K562 (cell line): ENCODE results near the gene CSE1L. TPM values are rescaled to one million over a fixed set of nuclear protein-coding genes. Genes with fewer than 3 reads are reported as not detected.

Experiments
- ATAC-seq: fragments of 200-7000 bp; cut with Tn5 transposase; 3 replicates; pipeline ENCODE4 v1.9.1; 2020; ENCODE audit warnings: moderate library complexity
- BruUV-seq: library from RNA; stranded (reverse); fragments of 400-500 nt; replicated peaks from 2 replicates; lab custom pipeline; 2021; lab: Mats Ljungman, UMichigan
- CTCF ChIA-PET: fragments of 300-600 bp; formaldehyde crosslinking; extraction: SDS; loops from one replicate; lab custom pipeline; 2021; ENCODE audit warnings: low intra/inter-chr PET ratio; lab: Yijun Ruan, JAX
- POLR2A ChIA-PET: fragments of 300-600, 350-650 bp; sonication (Branson Sonifier 250); formaldehyde crosslinking; extraction: SDS; loops from one replicate; lab custom pipeline; 2021; ENCODE audit warnings: antibody characterized with exemption, inconsistent platforms; lab: Yijun Ruan, JAX
- DNase-seq, 4 experiments: peaks; one replicate each; pipeline versions ENCODE4 v3.0.0 to v3.0.0-alpha.2; 2011 to 2018; ENCODE audit warnings: low spot score in 3 of 4, mixed read lengths in 3 of 4; ENCODE audit errors: extremely low read depth in 1 of 4
- FAIRE-seq: peaks from 2 replicates; lab custom pipeline; 2011; peaks lifted over from hg19 to GRCh38; lab: Jason Lieb, UNC
- H2AFZ ChIP-seq: 2 replicates; pipeline ENCODE4 v1.6.0; 2011; ENCODE audit warnings: low read depth, low read length, control low read depth, inconsistent platforms
- H3K27ac ChIP-seq: fragments of 200-600 bp; 3 replicates; pipeline ENCODE4 v1.8.0; 2011; ENCODE audit warnings: low read depth, mild to moderate bottlenecking, control low read depth, inconsistent platforms, low read length, moderate library complexity, mixed read lengths; ENCODE audit errors: extremely low read depth
- H3K27me3 ChIP-seq, 2 experiments: fragments of 300-600 bp in 1 of 2; 2 replicates in 1 of 2; 3 replicates in 1 of 2; pipeline versions ENCODE4 v1.6.0 to v1.8.0; 2011; ENCODE audit warnings: inconsistent platforms in 2 of 2, low read length in 2 of 2, mild to moderate bottlenecking in 1 of 2, mixed read lengths in 1 of 2, moderate library complexity in 1 of 2; ENCODE audit not compliant: control insufficient read depth in 2 of 2, insufficient read depth in 2 of 2
- H3K36me3 ChIP-seq: fragments of 300-600 bp; 3 replicates; pipeline ENCODE4 v1.8.0; 2011; ENCODE audit warnings: mild to moderate bottlenecking, low read length, inconsistent platforms; ENCODE audit not compliant: control insufficient read depth, insufficient read depth
- H3K4me1 ChIP-seq, 2 experiments: fragments of 200-600 bp in 1 of 2; replicated peaks in 1 of 2; 2 replicates in 1 of 2; 3 replicates in 1 of 2; pipeline versions ENCODE4 v1.5.1 to v1.8.0; 2011; ENCODE audit warnings: inconsistent platforms in 2 of 2, low read length in 2 of 2, mild to moderate bottlenecking in 1 of 2, mixed read lengths in 1 of 2, moderate library complexity in 1 of 2; ENCODE audit not compliant: control insufficient read depth in 2 of 2, insufficient read depth in 2 of 2
- H3K4me2 ChIP-seq: 2 replicates; pipeline ENCODE4 v1.6.1; 2011; ENCODE audit warnings: low read length, control low read depth, inconsistent platforms, mixed read lengths; ENCODE audit not compliant: insufficient read depth
- H3K4me3 ChIP-seq: fragments of 200-600 bp; sonication (generic), shearing (Covaris generic); 2 replicates; pipeline ENCODE4 v1.5.1; 2016; ENCODE audit warnings: control low read depth, inconsistent platforms
- H3K79me2 ChIP-seq: fragments of 200-600 bp; 3 replicates; pipeline ENCODE4 v1.8.0; 2011; ENCODE audit warnings: low read length, inconsistent platforms; ENCODE audit not compliant: control insufficient read depth, insufficient read depth
- H3K9ac ChIP-seq, 2 experiments: 2 replicates each; pipeline versions ENCODE4 v1.6.0 to v1.6.1; 2011; ENCODE audit warnings: low read depth in 2 of 2, low read length in 2 of 2, control low read depth in 1 of 2, inconsistent platforms in 1 of 2, mild to moderate bottlenecking in 1 of 2, mixed read lengths in 1 of 2; ENCODE audit not compliant: insufficient read depth in 1 of 2
- H3K9me1 ChIP-seq: one replicate; pipeline ENCODE4 v1.6.0; 2011; ENCODE audit warnings: inconsistent platforms, mild to moderate bottlenecking, low read length, moderate library complexity; ENCODE audit not compliant: control insufficient read depth, insufficient read depth
- H3K9me3 ChIP-seq: replicated peaks from 2 replicates; pipeline ENCODE4 v1.5.1; 2011; ENCODE audit warnings: low read depth, low read length, inconsistent platforms; ENCODE audit not compliant: control insufficient read depth, insufficient read depth
- H4K20me1 ChIP-seq: replicated peaks from 2 replicates; pipeline ENCODE4 v1.6.1; 2011; ENCODE audit warnings: low read length, inconsistent platforms, mixed read lengths; ENCODE audit not compliant: control insufficient read depth, insufficient read depth
- FUS ChIP-seq: fragments of 200-400 bp; formaldehyde crosslinking; optimal IDR thresholded peaks from 2 replicates; pipeline ENCODE3; 2017; ENCODE audit warnings: low read depth, low read length
- HNRNPH1 ChIP-seq: fragments of 200-400 bp; formaldehyde crosslinking; optimal IDR thresholded peaks from 2 replicates; pipeline ENCODE3; 2017; ENCODE audit warnings: low read depth, mild to moderate bottlenecking, low read length, moderate library complexity
- POLR2A ChIP-seq: fragments of 450-650 bp; conservative IDR thresholded peaks from 2 replicates; pipeline ENCODE4 v1.6.1; 2016
- PRDM10 ChIP-seq: fragments of 450-650 bp; IDR thresholded peaks from 2 replicates; pipeline ENCODE4 v1.6.1; 2018; ENCODE audit not compliant: partially characterized antibody
- SREBF1 ChIP-seq: fragments of 150-350 bp; IDR thresholded peaks from 2 replicates; pipeline ENCODE4 v1.6.1; 2014; ENCODE audit warnings: antibody characterized with exemption, low read depth, low read length, borderline replicate concordance
- SUPT5H ChIP-seq: fragments of 450-650 bp; IDR thresholded peaks from 2 replicates; pipeline ENCODE4 v1.6.1; 2016
- TBP ChIP-seq: optimal IDR thresholded peaks from 2 replicates; pipeline ENCODE3; 2011; ENCODE audit warnings: low read depth, low read length, improper control_type of control experiment
- WGBS: fragments of 100-300 bp; shearing (Covaris generic); methylation state at CpG from one replicate; pipeline ENCODE4 v1.1.6; 2016; ENCODE audit warnings: low coverage, mixed read lengths; ENCODE audit not compliant: insufficient coverage; ENCODE audit errors: missing lambda C conversion rate; 5-methylcytosine and 5-hydroxymethylcytosine counted together
- in situ Hi-C: fragments of 300-500 bp; cut with MboI; formaldehyde crosslinking; loops from 4 replicates; pipeline ENCODE4 v1.15.0; 2018; ENCODE audit warnings: inconsistent platforms, mixed read lengths
- intact Hi-C: fragments of 100-400 bp; cut with micrococcal nuclease; formaldehyde crosslinking; loops from 2 replicates; pipeline ENCODE4 v1.14.2; 2022
- polyA plus RNA-seq, 8 experiments: library from polyadenylated mRNA; depleted of rRNA in 4 of 8; stranded (reverse) in 5 of 8; unstranded in 3 of 8; fragments of >200 nt; fragmentation: Nextera tagmentation in 2 of 8; fragmentation: Illumina TruSeq in 1 of 8; extraction: Ambion mirVana in 2 of 8; extraction: Trizol in 1 of 8; gene quantifications; 2 replicates each; pipeline versions ENCODE4 v1.2.1 to v1.2.3, GENCODE V29; 2011 to 2014; ENCODE audit warnings: inconsistent platforms in 1 of 8, missing spikeins in 1 of 8
- total RNA-seq, 7 experiments: library from RNA; depleted of rRNA in 6 of 7; stranded (reverse); fragments of >200 nt in 6 of 7; fragmentation: Illumina TruSeq in 2 of 7; extraction: Trizol in 2 of 7; gene quantifications; 2 replicates each; pipeline versions ENCODE4 v1.2.1 to v1.2.3, GENCODE V29; 2011 to 2021; ENCODE audit warnings: low replicate concordance in 1 of 7
- TF ChIP-seq, protein P1 (sequence below), 3 experiments: fragments of 200-800 bp in 1 of 3; sonication (Bioruptor generic) in 1 of 3; sonication (generic) in 1 of 3; formaldehyde crosslinking in 1 of 3; IDR thresholded peaks; 2 replicates each; pipeline versions ENCODE4 v1.6.1 to v1.8.0; 2016 to 2022; ENCODE audit warnings: mild to moderate bottlenecking in 2 of 3, missing compliant biosample characterization in 2 of 3, missing genetic modification characterization in 2 of 3, missing genetic modification reagents in 1 of 3

Gene CSE1L
- total and polyA plus RNA-seq, 9 of the 15 experiments (the other 6 are each of a cell fraction or from before 2014, with no cell fraction given), result 138 to 280 (median 209) TPM

- ChIA-PET CTCF (no interaction called here), POLR2A (interaction anchor here (0.8 kb wide), 1 partner anchor 26 kb away, joined by 3 read pairs; no protein-coding TSS in a partner anchor)
- intact Hi-C loops (loop anchor here (10.0 kb wide), 1 partner anchor 106 kb away; no protein-coding TSS in a partner anchor), in situ Hi-C loops (no loop called here)
- no peaks in the 10 kb centered on the region; the same call in 1 of the 3 replicates for H3K79me2 ChIP-seq
- WGBS, result over 99% methylated on average over 8 of the region's 8 CpGs
- H3K4me3 ChIP-seq, result no peak overlapping the region
- no peak for DNase-seq
- no peaks in the 10 kb centered on the region for H3K9me3 ChIP-seq
- no peak overlapping the region for H3K27ac ChIP-seq
- no peaks in the 10 kb centered on the region for H4K20me1 ChIP-seq
- ATAC-seq, result no peak
- H3K36me3 ChIP-seq, result peaks cover 98% of the 10 kb centered on the region
- FAIRE-seq, result no peak
- H3K9ac ChIP-seq, result no peak overlapping the region
- H2AFZ ChIP-seq, result no peak overlapping the region
- H3K27me3 ChIP-seq, result no peaks in the 10 kb centered on the region
- H3K4me2 ChIP-seq, result no peak overlapping the region
- no TSS peak for BruUV-seq
- H3K4me1 ChIP-seq, result no peaks in the 10 kb centered on the region
- H3K9me1 ChIP-seq, result no peaks in the 10 kb centered on the region
- 0 out of 2 replicates have a peak, but pooled peaks have one; percentile 26 for TF ChIP-seq SUPT5H
- TF ChIP-seq POLR2A, result 0 out of 2 replicates have a peak, but pooled peaks have one; percentile 30
- no peak for TF ChIP-seq TBP
- TF ChIP-seq SREBF1, result no peak
- TF ChIP-seq HNRNPH1, result no peak
Measured at GRCh38 chr20:49091104-49091503, 45.0 kb downstream of the CSE1L start.

DNA sequence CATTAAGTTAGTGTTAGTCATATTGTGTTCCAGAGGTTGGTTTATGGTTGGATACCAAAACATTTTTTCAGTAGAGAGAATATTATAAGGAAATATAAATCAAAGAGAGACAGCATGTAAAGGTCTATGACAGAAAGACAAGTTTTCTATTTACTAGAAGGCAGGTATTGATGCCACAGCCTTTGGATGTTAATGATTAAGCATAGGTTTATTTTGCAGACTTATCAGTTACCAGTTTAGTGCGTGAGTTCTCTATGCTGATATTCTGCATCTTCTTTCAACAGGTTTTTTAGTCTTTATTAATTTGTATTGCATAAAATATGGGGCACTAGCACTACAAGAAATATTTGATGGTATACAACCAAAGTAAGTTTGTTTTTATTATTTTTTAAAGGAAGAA, 45.6 kb downstream of the CSE1L start:
- Histone ChIP-seq H4K20me1 (no peaks in the 10 kb centered on the region), H3K79me2 (peaks cover 2% of the 10 kb centered on the region; the same call in 2 of the 3 replicates), H3K9ac (no peak overlapping the region), H2AFZ (no peak overlapping the region), H3K4me3 (no peak overlapping the region), H3K36me3 (peaks cover 99% of the 10 kb centered on the region), H3K4me1 (no peaks in the 10 kb centered on the region), H3K9me3 (no peaks in the 10 kb centered on the region), H3K27me3 (no peaks in the 10 kb centered on the region), H3K4me2 (no peak overlapping the region), H3K27ac (no peak overlapping the region), H3K9me1 (no peaks in the 10 kb centered on the region)
- ChIA-PET POLR2A (no interaction called here), CTCF (no interaction called here)
- no peak for FAIRE-seq
- DNase-seq, result no peak
- intact Hi-C loops (loop anchor here (10.0 kb wide), 1 partner anchor 107 kb away; no protein-coding TSS in a partner anchor), in situ Hi-C loops (no loop called here)
- TF ChIP-seq, protein P1, sequence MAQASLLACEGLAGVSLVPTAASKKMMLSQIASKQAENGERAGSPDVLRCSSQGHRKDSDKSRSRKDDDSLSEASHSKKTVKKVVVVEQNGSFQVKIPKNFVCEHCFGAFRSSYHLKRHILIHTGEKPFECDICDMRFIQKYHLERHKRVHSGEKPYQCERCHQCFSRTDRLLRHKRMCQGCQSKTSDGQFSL (CRISPR knock-in tag; IDR thresholded peaks at IDR 0.05), result no peak
- TF ChIP-seq, protein P1 (tag; IDR thresholded peaks at IDR 0.05), result no peak
- TF ChIP-seq FUS (no peak), HNRNPH1 (no peak), PRDM10 (no peak)
- no TSS peak for BruUV-seq
- no peak for ATAC-seq
- 95% methylated on average over 1 of the region's 1 CpG for WGBS
